Osteoblast (primary cell): ENCODE measurements around the gene AGPS. TPM values are rescaled to one million over a fixed set of nuclear protein-coding genes. Genes with fewer than 3 reads are reported as not detected.

Source experiments
- DNase-seq: peaks from one replicate; pipeline ENCODE4 v3.0.0; 2011; ENCODE audit warnings: low spot score, mixed read lengths; ENCODE audit not compliant: insufficient read length; ENCODE audit errors: missing footprints
- H2AFZ ChIP-seq: 2 replicates; pipeline ENCODE4 v1.6.0; 2011; ENCODE audit warnings: mild to moderate bottlenecking, low read length
- H3K27ac ChIP-seq: 2 replicates; pipeline ENCODE4 v1.5.1; 2011; ENCODE audit warnings: mild to moderate bottlenecking, low read depth, low read length, moderate library complexity
- H3K27me3 ChIP-seq: 2 replicates; pipeline ENCODE4 v1.6.0; 2012; ENCODE audit warnings: mild to moderate bottlenecking, control low read depth, inconsistent platforms, low read length, moderate library complexity; ENCODE audit not compliant: insufficient read depth
- H3K36me3 ChIP-seq: 2 replicates; pipeline ENCODE4 v1.5.1; 2011; ENCODE audit warnings: mild to moderate bottlenecking, low read length, control low read depth, moderate library complexity; ENCODE audit not compliant: insufficient read depth
- H3K4me1 ChIP-seq: 2 replicates; pipeline ENCODE4 v1.5.1; 2011; ENCODE audit warnings: mild to moderate bottlenecking, low read length, control low read depth, moderate library complexity; ENCODE audit not compliant: insufficient read depth
- H3K4me2 ChIP-seq: 2 replicates; pipeline ENCODE4 v1.6.0; 2011; ENCODE audit warnings: mild to moderate bottlenecking, low read length; ENCODE audit not compliant: insufficient read depth
- H3K4me3 ChIP-seq: fragments of 200-600 bp; sonication (generic); 3 replicates; pipeline ENCODE4 v1.5.1; 2012; ENCODE audit warnings: mild to moderate bottlenecking, low read length, inconsistent platforms; ENCODE audit not compliant: insufficient read depth
- H3K79me2 ChIP-seq: 2 replicates; pipeline ENCODE4 v1.6.0; 2012; ENCODE audit warnings: mild to moderate bottlenecking, low read length, control low read depth, inconsistent platforms; ENCODE audit not compliant: insufficient read depth
- H3K9me3 ChIP-seq: 2 replicates; pipeline ENCODE4 v1.5.1; 2011; ENCODE audit warnings: low read depth, low read length, control low read depth
- H4K20me1 ChIP-seq: 2 replicates; pipeline ENCODE4 v1.6.0; 2012; ENCODE audit warnings: mild to moderate bottlenecking, low read length, control low read depth; ENCODE audit not compliant: insufficient read depth
- total RNA-seq: library from RNA; depleted of rRNA; stranded (reverse); fragments of >200 nt; gene quantifications from 2 replicates; pipeline ENCODE4 v1.2.3, GENCODE V29; 2012
- TF ChIP-seq, protein P1 (sequence below): IDR thresholded peaks from 2 replicates; pipeline ENCODE4 v1.5.1; 2011; ENCODE audit warnings: mild to moderate bottlenecking, low read depth, low read length, moderate library complexity; ENCODE audit errors: extremely low read depth

The AGPS gene
- total RNA-seq, 1 donor: 34.0 TPM

DNA sequence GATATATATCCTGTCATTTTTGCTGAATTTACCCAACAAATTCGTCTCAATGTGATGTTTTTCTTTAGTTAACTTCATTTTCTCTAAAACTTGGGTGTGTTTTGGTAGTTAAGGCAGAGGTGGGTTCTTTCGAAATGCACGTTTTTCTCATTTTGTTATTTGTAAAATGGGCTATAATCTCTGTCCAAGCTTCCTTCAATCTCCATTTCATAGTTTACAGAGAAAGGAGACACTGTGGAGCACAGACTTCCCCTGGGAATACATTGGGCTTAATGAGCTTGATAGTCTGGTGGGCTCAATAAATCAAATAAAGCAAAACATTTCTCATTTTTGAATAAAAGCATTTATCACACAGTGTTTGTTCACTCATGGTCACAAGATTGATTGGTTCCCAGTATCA, 145.1 kb downstream of the AGPS start:
- DNase-seq: no peak
- Histone ChIP-seq H3K4me1 (peaks cover 5% of the 10 kb centered on the region), H3K79me2 (no peaks in the 10 kb centered on the region), H3K27ac (no peak overlapping the region), H3K9me3 (no peaks in the 10 kb centered on the region), H3K27me3 (no peaks in the 10 kb centered on the region), H4K20me1 (no peaks in the 10 kb centered on the region), H3K4me3 (no peak overlapping the region), H2AFZ (no peak overlapping the region), H3K4me2 (no peak overlapping the region), H3K36me3 (no peaks in the 10 kb centered on the region)
- TF ChIP-seq, protein P1, sequence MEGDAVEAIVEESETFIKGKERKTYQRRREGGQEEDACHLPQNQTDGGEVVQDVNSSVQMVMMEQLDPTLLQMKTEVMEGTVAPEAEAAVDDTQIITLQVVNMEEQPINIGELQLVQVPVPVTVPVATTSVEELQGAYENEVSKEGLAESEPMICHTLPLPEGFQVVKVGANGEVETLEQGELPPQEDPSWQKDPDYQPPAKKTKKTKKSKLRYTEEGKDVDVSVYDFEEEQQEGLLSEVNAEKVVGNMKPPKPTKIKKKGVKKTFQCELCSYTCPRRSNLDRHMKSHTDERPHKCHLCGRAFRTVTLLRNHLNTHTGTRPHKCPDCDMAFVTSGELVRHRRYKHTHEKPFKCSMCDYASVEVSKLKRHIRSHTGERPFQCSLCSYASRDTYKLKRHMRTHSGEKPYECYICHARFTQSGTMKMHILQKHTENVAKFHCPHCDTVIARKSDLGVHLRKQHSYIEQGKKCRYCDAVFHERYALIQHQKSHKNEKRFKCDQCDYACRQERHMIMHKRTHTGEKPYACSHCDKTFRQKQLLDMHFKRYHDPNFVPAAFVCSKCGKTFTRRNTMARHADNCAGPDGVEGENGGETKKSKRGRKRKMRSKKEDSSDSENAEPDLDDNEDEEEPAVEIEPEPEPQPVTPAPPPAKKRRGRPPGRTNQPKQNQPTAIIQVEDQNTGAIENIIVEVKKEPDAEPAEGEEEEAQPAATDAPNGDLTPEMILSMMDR: no peak

- TF ChIP-seq, protein P1: no peak
- no peak overlapping the region for H2AFZ ChIP-seq
These were observed 145.8 kb downstream of the AGPS start for GRCh38 chr2:177538323-177538722.

DNA sequence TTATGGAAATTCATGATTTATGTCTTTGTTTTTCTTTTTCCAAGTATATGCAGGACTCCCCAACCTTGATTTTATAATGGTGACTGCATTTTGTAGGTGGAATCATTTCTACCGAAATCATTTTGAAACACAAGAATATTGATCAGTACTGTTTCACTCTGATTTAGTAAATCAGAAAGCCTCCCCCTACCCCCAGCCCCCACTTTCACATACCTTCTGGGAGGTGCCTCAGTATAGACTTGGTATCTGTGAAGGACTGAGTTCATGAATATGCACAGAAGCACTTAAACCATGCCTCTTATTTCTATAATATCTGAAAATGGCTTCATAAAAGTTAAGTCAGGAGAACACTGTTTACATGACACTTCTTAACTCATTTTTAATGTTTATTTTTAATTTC, 147.7 kb downstream of the AGPS start:
- Histone ChIP-seq H3K4me2 (no peak overlapping the region), H3K27me3 (no peaks in the 10 kb centered on the region), H3K27ac (no peak overlapping the region), H3K4me3 (no peak overlapping the region), H3K79me2 (no peaks in the 10 kb centered on the region), H3K9me3 (no peaks in the 10 kb centered on the region), H4K20me1 (no peaks in the 10 kb centered on the region), H3K36me3 (no peaks in the 10 kb centered on the region), H3K4me1 (peaks cover 20% of the 10 kb centered on the region), H2AFZ (no peak overlapping the region)
- TF ChIP-seq, protein P1: no peak
- no peak for DNase-seq

More at GRCh38 chr2:177538323-177538722, 145.8 kb downstream of the AGPS start:
- H3K4me3 ChIP-seq: no peak overlapping the region
- no peaks in the 10 kb centered on the region for H3K79me2 ChIP-seq
- H3K27ac ChIP-seq: no peak overlapping the region
- no peak for DNase-seq
- H3K27me3 ChIP-seq: no peaks in the 10 kb centered on the region
- no peaks in the 10 kb centered on the region for H3K9me3 ChIP-seq
- H3K36me3 ChIP-seq: no peaks in the 10 kb centered on the region
- no peaks in the 10 kb centered on the region for H4K20me1 ChIP-seq
- no peak overlapping the region for H3K4me2 ChIP-seq
- H3K4me1 ChIP-seq: peaks cover 12% of the 10 kb centered on the region

DNA sequence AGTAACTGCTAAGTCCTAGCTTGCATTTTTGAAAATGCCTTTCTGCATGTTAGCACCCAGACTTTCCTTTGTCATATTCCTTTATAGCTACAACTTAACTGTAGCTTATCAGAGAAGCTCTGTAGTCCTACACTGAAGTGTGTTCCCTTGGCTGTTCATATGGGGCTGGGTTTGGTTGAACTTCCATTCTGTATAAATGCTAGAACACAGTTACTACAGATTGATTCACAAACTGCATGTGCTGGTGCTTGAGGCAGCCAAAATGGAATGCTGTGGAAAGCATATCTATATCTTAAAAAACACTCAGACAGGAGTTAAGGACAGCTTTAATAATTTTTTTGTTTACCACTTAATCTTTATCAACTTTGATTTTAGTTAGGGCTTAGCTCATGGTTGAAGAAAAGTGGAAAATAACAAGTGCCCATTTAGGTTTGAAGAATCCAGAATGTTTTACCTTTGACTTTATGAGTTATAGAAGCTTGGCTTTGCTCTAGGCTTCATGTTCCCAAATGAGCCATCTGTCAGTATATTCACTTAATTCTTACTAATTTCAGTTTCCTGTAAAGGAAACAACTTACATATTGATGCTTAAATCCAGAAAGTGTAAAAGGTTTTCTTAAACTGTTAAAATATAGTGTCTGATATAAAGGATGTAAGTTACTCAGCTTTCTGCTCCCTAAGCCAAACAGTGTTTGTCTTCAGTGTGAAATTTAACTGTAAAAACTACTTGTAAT, 148.9 kb downstream of the AGPS start:
- H3K79me2 ChIP-seq: no peaks in the 10 kb centered on the region
- no peak overlapping the region for H3K4me3 ChIP-seq

More for the DNA sequence above, 148.9 kb downstream of the AGPS start:
- Histone ChIP-seq H4K20me1 (no peaks in the 10 kb centered on the region), H3K27ac (no peak overlapping the region), H2AFZ (no peak overlapping the region), H3K4me1 (peaks cover 20% of the 10 kb centered on the region), H3K4me2 (no peak overlapping the region), H3K36me3 (no peaks in the 10 kb centered on the region), H3K27me3 (no peaks in the 10 kb centered on the region), H3K9me3 (no peaks in the 10 kb centered on the region)
- DNase-seq: no peak
- TF ChIP-seq, protein P1: no peak
